WTC11 (cell line): ENCODE results near the gene RAB33A.

Source experiments
- CTCF ChIP-seq: fragments of 200-600 bp; IDR thresholded peaks from 2 replicates; pipeline ENCODE4 v1.8.0; 2022; ENCODE audit warnings: antibody characterized with exemption
- E2F1 ChIP-seq: sonication (generic); formaldehyde crosslinking; IDR thresholded peaks from 2 replicates; pipeline ENCODE4 v1.8.0; 2022; ENCODE audit warnings: mild to moderate bottlenecking, missing genetic modification reagents
- ELF4 ChIP-seq: sonication (generic); formaldehyde crosslinking; IDR thresholded peaks from 2 replicates; pipeline ENCODE4 v1.8.1; 2022; ENCODE audit warnings: low read depth, mild to moderate bottlenecking, moderate library complexity, missing genetic modification reagents
- JAZF1 ChIP-seq: fragments of 250-450 bp; sonication (Bioruptor Pico); IDR thresholded peaks from 2 replicates; pipeline ENCODE4 v1.9.0; 2021; ENCODE audit warnings: moderate library complexity, mild to moderate bottlenecking, inconsistent platforms
- MAX ChIP-seq: sonication (generic); formaldehyde crosslinking; IDR thresholded peaks from 2 replicates; pipeline ENCODE4 v1.8.0; 2022; ENCODE audit warnings: mild to moderate bottlenecking, missing genetic modification reagents
- NR3C1 ChIP-seq: sonication (generic); formaldehyde crosslinking; conservative IDR thresholded peaks from 2 replicates; pipeline ENCODE4 v1.8.1; 2023; ENCODE audit warnings: low read depth, mild to moderate bottlenecking, missing genetic modification reagents
- PREB ChIP-seq: sonication (generic); formaldehyde crosslinking; IDR thresholded peaks from 2 replicates; pipeline ENCODE4 v1.8.1; 2022; ENCODE audit warnings: mild to moderate bottlenecking, missing genetic modification reagents, moderate library complexity, borderline replicate concordance
- SMAD3 ChIP-seq: sonication (generic); formaldehyde crosslinking; IDR thresholded peaks from 2 replicates; pipeline ENCODE4 v1.8.0; 2022; ENCODE audit warnings: missing genetic modification reagents, mild to moderate bottlenecking, borderline replicate concordance
- STAT6 ChIP-seq: sonication (generic); formaldehyde crosslinking; conservative IDR thresholded peaks from 2 replicates; pipeline ENCODE4 v1.8.1; 2023; ENCODE audit warnings: mild to moderate bottlenecking, low read depth, missing genetic modification reagents, moderate library complexity
- TEAD4 ChIP-seq: sonication (generic); formaldehyde crosslinking; IDR thresholded peaks from 2 replicates; pipeline ENCODE4 v1.8.0; 2022; ENCODE audit warnings: mild to moderate bottlenecking, missing genetic modification reagents
- ZNF423 ChIP-seq: fragments of 250-450 bp; sonication (Bioruptor Pico); IDR thresholded peaks from 2 replicates; pipeline ENCODE4 v2.1.2; 2022; ENCODE audit warnings: mild to moderate bottlenecking, moderate library complexity

- TF ChIP-seq TEAD4 (CRISPR knock-in tag) (no peak), CTCF (no peak), NR3C1 (CRISPR knock-in tag) (no peak), ELF4 (no peak), SMAD3 (no peak), MAX (CRISPR knock-in tag) (no peak), STAT6 (CRISPR knock-in tag) (no peak), E2F1 (CRISPR knock-in tag) (no peak), JAZF1 (CRISPR knock-in tag) (no peak), PREB (no peak), ZNF423 (CRISPR knock-in tag) (no peak)
These were observed 47.2 kb upstream of the RAB33A start for GRCh38 chrX:130124577-130124976.
